GM12878 (cell line): Measurements from ENCODE around the gene ACSF3.

ENCODE experiments used
- BRCA1 ChIP-seq: IDR thresholded peaks from 2 replicates; pipeline ENCODE4 v1.6.1; 2011; ENCODE audit warnings: low read depth, low read length, improper control_type of control experiment
- CEBPB ChIP-seq, 2 experiments: fragments of 150-350 bp in 1 of 2; IDR thresholded peaks; 2 replicates each; pipeline ENCODE4 v1.6.1; 2012 to 2014; ENCODE audit warnings: low read depth in 2 of 2, low read length in 2 of 2, borderline replicate concordance in 1 of 2, inconsistent platforms in 1 of 2
- ETV6 ChIP-seq, 2 experiments: fragments of 450-650 bp in 1 of 2; IDR thresholded peaks in 1 of 2; conservative IDR thresholded peaks in 1 of 2; 2 replicates each; pipeline ENCODE4 v1.6.1; 2014; ENCODE audit warnings: antibody characterized with exemption in 1 of 2, borderline replicate concordance in 1 of 2, low read depth in 1 of 2, mild to moderate bottlenecking in 1 of 2, moderate library complexity in 1 of 2
- EZH2 ChIP-seq: IDR thresholded peaks from 2 replicates; pipeline ENCODE4 v1.6.1; 2012; ENCODE audit warnings: low read depth, mild to moderate bottlenecking, control low read depth, inconsistent platforms, low read length, borderline replicate concordance; ENCODE audit not compliant: control insufficient read depth
- NFYA ChIP-seq: IDR thresholded peaks from 2 replicates; pipeline ENCODE4 v1.6.1; 2011; ENCODE audit warnings: low read depth, mild to moderate bottlenecking, low read length, improper control_type of control experiment, borderline replicate concordance
- POLR2AphosphoS5 ChIP-seq: IDR thresholded peaks from 2 replicates; pipeline ENCODE4 v1.6.1; 2011; ENCODE audit warnings: mild to moderate bottlenecking, low read length, inconsistent platforms
- YY1 ChIP-seq: IDR thresholded peaks from 2 replicates; pipeline ENCODE4 v1.6.1; 2011; ENCODE audit warnings: low read depth, mild to moderate bottlenecking, low read length
- TF ChIP-seq, protein P1 (sequence below): fragments of 150-350 bp; IDR thresholded peaks from 2 replicates; pipeline ENCODE4 v1.6.1; 2014; ENCODE audit warnings: mild to moderate bottlenecking, low read depth, low read length
- TF ChIP-seq, protein P2 (sequence below): IDR thresholded peaks from 2 replicates; pipeline ENCODE4 v1.6.1; 2012; ENCODE audit warnings: mild to moderate bottlenecking, low read depth, low read length

DNA sequence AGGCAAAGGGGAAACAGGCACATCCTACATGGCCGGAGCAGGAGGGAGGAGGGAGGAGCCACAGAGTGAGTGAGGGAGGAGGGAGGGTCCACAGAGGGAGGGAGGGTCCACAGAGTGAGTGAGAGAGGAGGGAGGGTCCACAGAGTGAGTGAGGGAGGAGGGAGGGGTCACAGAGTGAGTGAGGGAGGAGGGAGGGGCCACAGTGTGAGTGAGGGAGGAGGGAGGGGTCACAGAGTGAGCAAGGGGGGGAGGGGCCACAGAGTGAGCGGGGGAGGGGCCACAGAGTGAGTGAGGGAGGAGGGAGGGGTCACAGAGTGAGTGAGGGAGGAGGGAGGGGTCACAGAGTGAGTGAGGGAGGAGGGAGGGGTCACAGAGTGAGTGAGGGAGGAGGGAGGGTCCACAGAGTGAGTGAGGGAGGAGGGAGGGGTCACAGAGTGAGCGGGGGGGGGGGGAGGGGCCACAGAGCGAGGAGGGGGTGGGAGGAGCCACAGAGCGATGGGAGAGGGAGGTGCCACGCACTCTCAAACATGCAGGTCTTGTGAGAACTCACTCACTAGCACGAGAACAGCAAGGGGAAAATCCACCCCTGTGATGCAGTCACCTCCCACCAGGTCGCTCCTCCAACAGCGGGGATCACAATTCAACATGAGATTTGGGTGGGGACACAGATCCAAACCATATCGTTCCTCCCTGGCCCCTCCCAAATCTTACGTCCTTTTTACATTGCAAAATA lies 53.6 kb downstream of the ACSF3 start:
- TF ChIP-seq, protein P1, sequence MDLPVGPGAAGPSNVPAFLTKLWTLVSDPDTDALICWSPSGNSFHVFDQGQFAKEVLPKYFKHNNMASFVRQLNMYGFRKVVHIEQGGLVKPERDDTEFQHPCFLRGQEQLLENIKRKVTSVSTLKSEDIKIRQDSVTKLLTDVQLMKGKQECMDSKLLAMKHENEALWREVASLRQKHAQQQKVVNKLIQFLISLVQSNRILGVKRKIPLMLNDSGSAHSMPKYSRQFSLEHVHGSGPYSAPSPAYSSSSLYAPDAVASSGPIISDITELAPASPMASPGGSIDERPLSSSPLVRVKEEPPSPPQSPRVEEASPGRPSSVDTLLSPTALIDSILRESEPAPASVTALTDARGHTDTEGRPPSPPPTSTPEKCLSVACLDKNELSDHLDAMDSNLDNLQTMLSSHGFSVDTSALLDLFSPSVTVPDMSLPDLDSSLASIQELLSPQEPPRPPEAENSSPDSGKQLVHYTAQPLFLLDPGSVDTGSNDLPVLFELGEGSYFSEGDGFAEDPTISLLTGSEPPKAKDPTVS = no peak
- TF ChIP-seq BRCA1 = no peak
- TF ChIP-seq NFYA = no peak
- no peak for TF ChIP-seq CEBPB (IDR thresholded peaks at IDR 0.05; ENCODE audit: borderline replicate concordance in 1 of 2, low read depth in 2 of 2, low read length in 2 of 2)
- TF ChIP-seq EZH2 = no peak
- no peak for TF ChIP-seq ETV6 (conservative IDR thresholded peaks at IDR 0.05 in 1 of 2, IDR thresholded peaks at IDR 0.05 in 1 of 2; ENCODE audit: borderline replicate concordance in 1 of 2, low read depth in 1 of 2)
- TF ChIP-seq POLR2AphosphoS5 = no peak
- no peak for TF ChIP-seq YY1
- TF ChIP-seq, protein P2, sequence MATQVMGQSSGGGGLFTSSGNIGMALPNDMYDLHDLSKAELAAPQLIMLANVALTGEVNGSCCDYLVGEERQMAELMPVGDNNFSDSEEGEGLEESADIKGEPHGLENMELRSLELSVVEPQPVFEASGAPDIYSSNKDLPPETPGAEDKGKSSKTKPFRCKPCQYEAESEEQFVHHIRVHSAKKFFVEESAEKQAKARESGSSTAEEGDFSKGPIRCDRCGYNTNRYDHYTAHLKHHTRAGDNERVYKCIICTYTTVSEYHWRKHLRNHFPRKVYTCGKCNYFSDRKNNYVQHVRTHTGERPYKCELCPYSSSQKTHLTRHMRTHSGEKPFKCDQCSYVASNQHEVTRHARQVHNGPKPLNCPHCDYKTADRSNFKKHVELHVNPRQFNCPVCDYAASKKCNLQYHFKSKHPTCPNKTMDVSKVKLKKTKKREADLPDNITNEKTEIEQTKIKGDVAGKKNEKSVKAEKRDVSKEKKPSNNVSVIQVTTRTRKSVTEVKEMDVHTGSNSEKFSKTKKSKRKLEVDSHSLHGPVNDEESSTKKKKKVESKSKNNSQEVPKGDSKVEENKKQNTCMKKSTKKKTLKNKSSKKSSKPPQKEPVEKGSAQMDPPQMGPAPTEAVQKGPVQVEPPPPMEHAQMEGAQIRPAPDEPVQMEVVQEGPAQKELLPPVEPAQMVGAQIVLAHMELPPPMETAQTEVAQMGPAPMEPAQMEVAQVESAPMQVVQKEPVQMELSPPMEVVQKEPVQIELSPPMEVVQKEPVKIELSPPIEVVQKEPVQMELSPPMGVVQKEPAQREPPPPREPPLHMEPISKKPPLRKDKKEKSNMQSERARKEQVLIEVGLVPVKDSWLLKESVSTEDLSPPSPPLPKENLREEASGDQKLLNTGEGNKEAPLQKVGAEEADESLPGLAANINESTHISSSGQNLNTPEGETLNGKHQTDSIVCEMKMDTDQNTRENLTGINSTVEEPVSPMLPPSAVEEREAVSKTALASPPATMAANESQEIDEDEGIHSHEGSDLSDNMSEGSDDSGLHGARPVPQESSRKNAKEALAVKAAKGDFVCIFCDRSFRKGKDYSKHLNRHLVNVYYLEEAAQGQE = no peak
